Midbrain (tissue), 1 donor: ENCODE results near the gene RNU5D-1.
"Not testable (repeated sequence)": the region's sequence is repeated elsewhere in the genome, so short reads cannot be mapped to it uniquely, and the experiment has no call there.

ENCODE experiments used
- DNase-seq: peaks from one replicate; lab custom pipeline; 2025; lab: John Stamatoyannopoulos, UW

The RNU5D-1 gene

DNA sequence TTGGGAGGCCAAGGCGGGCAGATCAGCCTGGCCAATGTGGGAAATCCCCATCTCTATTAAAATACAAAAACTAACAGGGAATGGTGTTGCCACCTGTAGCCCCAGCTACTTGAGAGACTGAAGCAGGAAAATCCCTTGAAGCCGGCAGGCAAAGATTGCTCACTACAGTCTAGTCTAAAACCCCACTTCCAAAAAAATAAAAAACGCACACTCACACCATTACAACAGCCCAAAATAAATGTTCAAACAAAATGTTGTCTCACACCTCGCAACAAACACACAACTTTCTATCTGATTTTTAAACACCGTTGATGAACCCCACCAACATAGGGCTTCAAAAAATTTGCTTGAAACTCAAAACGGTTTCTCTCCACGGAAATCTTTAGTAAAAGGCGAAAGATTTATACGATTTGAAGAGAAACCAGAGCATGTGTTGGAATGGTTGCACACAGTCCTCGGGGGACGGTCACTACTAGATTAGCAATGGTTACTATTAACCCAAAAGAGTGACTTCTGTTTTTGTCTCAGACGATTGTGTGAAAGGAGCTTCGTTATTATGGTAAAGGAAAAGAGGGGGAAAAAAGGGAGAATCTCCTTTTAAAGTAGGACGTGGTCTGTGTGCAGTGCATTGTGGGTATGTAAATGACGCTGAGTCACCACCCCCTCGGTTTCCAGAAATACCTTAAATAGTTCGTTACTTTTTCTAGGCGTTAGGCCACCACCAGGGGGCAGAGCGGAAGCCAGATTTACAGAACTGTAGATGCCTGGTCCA lies at the start of gene RNU5D-1:
Gene RNU5D-1 (minus strand): TSS at position 430 of the 772 bp plus-strand sequence.
- peak; percentile 94 for DNase-seq

DNA sequence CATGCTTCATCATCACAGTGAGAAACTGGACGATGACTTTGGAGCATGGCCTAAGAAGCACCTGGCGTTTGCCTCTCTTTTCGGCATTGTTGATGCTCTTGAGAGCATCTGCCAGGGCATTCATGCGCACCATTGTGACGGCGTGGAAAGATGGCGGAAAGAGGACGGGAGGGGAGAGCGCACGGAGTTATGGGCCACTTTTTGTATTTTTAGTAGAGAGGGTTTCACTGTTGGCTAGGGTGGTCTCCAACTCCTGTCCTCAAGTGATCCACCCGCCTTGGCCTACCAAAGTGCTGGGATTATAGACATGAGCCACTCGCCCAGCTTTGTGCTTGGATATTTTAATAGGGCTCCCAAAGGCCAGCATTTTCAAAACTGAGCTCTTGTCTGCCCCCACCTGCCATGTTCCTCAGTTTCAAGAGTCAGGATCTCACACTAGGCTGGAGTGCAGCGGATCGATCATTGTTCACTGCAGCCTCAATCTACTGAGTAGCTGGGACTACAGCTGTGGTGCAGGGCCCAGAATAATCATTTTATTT lies 49.7 kb upstream of the RNU5D-1 start:
- DNase-seq, result no peak

DNA sequence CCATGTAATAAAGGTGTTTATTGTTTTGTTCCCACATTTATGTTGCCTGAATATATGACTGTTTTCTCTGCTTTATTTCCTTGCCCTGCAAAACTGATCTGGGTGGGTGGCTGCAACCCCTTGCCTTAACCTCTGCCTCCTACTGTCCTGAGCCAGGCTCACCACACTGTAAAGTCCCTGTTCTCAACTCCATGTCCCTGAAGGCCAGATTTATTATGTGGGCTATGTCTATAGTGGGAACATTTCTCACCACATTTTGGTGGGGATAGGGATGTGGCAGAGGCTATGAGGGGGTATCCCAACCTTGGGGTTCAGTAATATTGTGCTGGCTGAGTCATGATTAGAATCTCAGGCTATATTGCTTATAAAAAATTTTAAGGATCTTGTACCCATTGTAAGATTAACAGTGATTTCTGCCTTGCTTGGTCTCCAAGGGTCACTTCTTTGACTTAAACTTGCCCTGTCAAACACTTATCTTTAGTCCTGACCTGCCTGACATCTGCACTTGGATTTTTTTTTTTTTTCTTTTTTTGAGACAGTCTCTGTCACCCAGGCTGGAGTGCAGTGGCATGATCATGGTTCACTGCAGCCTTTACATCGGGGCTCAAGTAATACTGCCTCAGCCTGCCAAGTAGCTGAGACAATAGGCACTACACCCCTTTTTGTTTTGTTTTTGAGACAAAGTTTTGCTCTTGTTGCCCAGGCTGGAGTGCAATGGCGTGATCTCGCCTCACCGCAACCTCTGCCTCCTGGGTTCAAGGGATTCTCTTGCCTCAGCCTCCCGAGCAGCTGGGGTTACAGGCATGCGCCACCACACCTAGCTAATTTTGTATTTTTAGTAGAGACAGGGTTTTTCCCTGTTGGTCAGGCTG lies 48.0 kb upstream of the RNU5D-1 start:
- DNase-seq, result no peak

DNA sequence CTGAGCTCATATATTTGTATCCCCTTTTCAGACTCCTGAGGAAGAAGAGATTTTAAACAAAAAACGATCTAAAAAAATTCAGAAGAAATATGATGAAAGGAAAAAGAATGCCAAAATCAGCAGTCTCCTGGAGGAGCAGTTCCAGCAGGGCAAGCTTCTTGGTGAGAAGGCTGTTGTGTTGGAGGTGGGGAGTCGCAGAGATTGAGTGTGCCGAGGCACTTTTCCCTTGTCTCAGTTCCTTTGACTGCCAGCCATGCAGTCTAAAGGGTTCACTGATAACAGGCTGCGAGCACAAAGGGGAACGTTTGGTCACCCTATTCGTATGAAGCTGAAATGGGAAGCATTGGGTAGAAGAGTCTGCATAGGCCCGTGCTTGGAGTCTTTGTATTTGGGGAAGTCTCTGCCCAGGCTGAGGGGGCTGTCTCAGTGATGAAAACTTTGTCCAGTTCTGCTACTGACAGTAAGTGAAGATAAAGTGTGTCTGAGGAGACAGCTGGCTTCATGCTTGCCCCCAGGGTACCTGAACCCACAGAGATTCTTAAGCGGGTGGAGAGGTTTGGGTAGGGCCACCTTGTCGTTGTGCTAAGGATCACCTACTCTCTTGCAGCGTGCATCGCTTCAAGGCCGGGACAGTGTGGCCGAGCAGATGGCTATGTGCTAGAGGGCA lies 47.1 kb upstream of the RNU5D-1 start:
- DNase-seq, result no peak

DNA sequence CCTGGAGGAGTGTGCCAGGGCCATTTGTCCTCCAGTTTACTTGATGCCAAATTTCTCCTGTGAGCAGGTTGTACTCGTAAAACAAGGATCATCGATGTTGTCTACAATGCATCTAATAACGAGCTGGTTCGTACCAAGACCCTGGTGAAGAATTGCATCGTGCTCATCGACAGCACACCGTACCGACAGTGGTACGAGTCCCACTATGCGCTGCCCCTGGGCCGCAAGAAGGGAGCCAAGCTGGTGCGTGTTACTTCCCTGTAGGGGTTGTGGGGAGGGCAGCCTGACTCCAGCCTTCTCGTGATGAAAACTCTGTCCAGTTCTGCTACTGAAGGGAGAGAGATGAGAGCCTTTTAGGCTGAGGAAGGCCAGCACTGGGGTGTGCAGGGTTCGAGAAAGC lies 46.6 kb upstream of the RNU5D-1 start:
- no peak for DNase-seq

DNA sequence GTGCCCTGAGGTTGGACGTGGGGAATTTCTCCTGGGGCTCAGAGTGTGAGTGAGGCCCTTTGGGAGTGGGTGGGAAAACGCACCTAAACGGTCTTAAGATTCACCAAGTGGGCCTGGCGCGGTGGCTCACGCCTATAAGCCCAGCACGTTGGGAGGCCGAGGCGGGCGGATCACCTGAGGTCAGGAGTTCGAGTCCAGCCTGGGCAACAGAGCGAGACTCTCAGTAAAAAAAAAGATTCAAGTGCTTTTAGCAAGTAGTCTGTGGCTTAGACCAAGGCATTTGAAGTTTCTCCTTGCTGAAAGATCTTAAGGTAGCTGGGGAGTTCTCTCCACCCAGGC lies 45.7 kb upstream of the RNU5D-1 start:
- DNase-seq, result no peak

DNA sequence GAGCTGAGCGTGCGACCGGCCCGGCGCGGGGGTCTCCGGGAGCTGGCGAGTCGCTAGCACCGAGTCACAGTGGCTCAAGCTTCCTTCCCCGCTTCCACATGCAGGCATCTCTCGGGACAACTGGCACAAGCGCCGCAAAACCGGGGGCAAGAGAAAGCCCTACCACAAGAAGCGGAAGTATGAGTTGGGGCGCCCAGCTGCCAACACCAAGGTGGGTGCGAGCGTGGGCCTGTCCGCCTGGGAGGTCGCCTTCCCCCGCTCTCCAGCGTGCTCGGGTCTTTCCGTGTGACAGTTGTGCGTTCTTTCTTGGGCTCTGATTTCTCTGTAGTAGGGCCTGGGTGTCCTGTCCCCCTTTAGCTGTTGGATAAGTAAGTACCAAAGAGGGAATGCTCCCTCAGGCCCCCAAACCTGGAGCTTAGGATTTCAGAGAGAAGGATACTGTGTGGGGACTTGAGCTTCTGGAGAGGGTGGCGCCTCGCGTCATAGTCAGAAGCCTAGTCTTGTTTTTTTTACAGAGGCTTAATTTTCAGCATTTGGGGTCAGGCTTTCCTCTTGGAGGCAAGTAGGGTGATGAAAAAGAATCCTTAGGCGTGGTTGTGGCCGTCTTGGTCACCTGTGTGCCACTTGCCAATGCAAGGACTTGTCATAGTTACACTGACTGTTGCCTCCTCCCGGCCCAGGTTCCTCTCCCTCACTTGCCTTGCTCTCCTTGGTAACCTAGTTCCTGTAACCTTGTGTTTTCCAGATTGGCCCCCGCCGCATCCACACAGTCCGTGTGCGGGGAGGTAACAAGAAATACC lies 45.2 kb upstream of the RNU5D-1 start:
- no peak for DNase-seq

DNA sequence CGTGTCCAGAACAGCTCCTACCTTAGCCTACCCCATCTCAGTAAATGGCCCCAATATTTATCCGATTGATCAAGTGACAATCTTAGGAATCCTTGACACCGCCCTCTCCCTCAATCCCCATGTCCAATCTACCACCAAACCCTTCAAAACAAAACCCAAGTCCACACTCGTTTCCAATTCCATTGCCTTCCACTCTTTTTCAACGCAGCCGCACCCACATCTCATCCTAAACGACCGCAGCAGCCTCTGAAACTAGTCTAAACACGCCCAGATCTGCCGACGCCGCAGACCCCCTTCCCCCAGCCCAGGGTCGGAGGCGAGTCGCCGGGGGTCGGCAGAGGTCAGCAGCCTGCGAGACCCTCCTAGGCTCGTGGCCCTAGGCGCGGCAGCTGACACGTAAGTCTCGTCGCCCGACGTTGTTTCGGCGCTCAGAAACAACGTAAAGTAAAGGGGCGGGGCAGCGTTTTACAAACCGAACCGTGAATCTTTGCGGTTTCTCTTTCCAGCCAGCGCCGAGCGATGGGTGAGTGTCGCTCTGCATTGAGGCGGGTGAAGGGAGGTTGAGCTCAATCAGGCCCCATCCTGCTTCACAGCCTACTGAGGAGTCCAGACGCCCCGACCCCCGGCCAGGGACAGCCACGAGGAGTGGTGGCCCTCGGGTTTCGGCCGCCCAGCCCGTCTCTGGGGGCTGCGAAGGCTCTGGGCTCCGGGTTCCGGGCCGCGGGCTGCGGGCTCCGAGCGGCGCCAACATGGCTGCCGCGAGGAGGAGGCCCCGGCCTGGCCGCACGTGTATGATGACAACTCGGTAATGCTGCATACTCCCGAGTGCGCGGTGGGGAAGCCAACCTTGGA lies 44.3 kb upstream of the RNU5D-1 start, which contains the start of gene RPS8:
Gene RPS8 (plus strand): TSS at position 463 of the 852 bp plus-strand sequence. CDS start 57 bp downstream, at position 520.
- DNase-seq, result peak; percentile 93

DNA sequence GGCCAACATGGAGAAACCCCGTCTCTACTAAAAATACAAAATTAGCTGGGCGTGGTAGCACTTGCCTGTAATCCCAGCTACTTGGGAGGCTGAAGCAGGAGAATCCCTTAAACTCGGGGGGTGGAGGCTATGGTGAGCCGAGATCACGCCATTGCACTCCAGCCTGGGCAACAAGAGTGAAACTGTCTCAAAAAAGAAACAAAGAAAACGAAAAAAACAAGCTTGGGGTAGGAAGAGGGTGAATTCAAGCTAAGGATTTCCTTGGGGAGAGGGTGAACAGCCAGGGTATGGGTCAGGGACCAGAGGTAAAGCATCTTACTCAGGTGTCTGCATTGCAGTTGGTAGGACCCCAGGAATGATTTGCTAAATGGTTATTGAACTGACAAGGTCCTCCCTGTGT lies 35.5 kb upstream of the RNU5D-1 start:
- not testable (repeated sequence) for DNase-seq

DNA sequence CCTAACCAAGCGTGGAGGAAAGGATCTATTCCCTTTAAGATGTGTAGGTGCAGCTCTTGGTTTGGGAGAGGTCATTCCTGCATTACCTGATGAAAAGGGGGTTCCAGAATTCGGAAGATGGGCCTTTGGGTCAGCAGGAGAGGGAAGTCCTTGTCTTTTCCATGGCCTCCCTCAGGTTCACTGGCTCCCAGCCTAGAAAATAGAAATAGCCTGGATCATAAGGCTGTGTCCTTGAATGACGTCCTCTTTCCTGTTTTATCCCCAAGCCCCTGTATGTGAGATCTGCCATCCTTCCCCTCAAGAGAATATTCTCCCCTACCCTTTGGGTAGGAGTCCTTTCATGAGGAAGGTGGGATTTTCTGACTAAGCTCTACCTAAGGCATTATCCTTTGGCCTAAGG lies 29.9 kb upstream of the RNU5D-1 start:
- DNase-seq, result no peak

DNA sequence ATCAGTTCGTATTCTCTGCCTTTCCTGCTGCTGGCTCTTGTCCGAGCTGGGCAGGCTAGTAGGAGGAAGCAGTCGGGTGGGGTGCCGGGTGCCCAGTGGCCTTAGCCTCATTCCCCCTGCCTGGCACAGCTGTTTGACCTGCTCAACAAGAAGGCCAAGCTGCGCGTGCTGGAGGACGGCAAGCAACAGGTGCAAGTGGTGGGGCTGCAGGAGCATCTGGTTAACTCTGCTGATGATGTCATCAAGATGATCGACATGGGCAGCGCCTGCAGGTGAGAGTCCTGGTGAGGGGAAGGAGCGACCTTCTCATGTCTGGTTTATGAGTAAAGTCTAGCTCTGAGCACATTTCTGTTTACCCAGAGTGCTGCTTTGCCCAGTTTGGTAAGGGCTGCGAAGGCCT lies 28.1 kb upstream of the RNU5D-1 start:
- DNase-seq, result no peak

DNA sequence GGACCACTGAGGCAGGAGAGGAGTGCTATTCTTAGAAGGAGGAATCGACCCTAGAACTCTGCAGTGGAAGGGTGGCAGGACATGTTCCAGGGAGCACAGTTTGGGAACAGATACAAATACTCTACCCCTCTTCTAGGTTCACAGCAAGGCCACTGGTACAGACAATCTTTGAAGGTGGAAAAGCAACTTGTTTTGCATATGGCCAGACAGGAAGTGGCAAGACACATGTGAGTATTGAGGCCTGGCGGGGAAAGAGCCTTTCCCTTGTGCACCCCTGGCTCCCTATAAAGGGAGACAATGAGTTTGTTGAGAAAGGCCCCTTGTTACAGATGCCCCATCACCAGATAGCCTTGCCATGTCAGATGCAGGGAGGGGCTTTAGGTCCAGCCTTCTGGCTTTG lies 26.4 kb upstream of the RNU5D-1 start:
- DNase-seq, result no peak

DNA sequence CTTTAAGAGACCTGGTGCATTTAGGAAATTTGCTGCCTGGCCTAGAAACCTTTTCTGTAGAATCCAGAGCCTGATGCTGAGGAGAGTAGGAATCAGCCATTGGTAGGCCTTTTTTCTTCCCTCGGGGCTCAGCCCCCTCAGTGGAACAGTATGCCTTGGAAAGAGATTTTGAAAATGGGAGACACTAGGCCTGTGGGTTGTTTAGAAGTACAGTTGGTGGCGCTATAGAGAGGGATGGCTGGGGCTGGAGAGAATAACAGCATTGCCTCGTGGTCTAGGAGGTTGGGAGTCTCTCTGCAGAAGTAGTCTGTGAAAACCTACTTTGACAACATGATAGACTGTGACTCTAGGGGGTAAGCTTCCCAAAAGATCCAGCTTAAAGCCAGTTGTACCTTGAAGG lies 16.9 kb upstream of the RNU5D-1 start:
- DNase-seq, result no peak

DNA sequence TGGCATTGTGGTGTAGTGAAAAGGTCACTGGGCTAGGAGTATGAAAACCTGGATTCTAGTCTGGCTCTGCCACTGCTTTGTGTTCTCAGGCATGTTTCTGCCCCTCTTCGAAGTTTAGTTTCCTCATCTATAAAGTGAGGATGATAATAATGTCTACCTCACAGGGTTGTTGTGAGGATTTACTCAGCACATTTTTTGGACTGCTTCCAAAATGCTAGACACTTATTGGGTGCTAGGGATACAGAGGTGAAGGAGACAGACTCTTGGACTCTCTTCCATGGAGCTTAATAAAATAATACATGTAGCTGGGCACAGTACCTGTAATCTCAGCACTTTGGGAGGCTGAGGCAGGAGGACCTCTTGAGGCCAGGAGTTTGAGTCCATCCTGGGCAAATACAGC lies 12.2 kb upstream of the RNU5D-1 start:
- no peak for DNase-seq

DNA sequence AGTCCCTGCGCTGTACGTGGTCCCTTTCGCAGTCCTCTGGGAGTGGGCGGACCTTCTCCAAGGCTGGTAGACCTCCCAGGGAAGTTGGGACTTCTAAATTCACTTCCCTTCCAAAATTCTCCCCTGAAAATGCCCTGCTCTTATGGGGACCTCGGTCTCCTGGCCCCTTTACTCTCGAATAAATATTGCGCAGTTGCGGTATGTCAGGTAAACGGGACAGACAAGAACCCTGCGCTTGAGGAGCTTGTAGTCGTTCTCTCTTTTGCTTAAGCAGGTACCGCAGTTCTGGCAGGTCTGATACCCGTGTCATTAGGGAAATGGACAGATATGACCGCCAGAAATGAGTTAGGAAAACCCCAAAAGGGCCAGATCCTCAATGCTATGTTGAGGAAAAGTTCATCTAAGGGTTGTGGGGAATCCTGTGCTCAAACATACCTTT lies 9.2 kb upstream of the RNU5D-1 start:
- no peak for DNase-seq

DNA sequence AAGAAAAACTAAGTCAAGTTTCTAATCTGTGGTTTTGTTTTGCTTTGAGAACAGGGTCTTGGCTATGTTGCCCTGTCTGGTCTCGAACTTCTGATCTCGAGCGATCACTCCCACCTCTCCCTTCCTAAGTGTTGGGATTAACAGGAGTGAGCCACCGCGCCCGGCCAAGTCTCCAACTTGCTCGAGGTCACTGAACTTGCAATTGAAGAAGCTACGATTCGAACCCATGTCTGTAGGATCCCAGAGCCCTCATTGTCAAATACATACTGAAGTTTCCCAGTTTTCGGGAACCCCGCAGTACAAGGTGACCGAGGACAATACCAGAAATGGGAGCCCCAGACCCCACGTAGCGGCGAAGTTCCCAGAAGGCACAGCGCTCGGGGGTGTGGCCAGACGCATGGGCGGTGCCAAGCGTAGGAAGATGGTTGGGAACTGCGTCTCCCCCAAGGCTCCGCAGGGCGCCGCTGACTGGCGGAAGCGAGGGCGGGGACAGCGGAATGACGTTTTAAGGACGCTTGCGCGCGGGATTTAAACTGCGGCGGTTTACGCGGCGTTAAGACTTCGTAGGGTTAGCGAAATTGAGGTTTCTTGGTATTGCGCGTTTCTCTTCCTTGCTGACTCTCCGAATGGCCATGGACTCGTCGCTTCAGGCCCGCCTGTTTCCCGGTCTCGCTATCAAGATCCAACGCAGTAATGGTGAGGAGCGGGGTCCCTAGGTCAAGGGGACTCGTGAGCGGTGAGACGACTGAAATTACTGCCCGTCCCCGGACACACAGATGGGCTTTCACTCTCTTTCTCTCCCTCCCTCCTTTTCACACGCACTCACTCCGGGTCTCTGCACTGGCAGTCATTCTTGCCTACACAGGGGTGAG lies 8.6 kb upstream of the RNU5D-1 start, which contains the start of gene KIF2C:
Gene KIF2C (plus strand): TSS at position 531 of the 872 bp plus-strand sequence. CDS start 96 bp downstream, at position 627.
- peak; percentile 98 for DNase-seq

DNA sequence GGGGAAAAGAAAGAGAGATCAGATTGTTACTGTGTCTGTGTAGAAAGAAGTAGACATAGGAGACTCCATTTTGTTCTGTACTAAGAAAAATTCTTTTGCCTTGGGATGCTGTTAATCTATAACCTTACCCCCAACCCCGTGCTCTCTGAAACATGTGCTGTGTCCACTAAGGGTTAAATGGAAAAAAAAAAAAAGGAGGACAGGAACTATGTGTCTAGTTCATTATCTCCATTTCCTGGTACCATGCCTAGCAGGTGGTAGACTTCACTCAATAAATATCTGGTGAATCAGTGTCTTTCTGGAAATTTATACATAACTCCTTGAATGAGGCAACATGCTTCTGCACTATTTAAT lies 8.0 kb upstream of the RNU5D-1 start:
- not testable (repeated sequence) for DNase-seq

DNA sequence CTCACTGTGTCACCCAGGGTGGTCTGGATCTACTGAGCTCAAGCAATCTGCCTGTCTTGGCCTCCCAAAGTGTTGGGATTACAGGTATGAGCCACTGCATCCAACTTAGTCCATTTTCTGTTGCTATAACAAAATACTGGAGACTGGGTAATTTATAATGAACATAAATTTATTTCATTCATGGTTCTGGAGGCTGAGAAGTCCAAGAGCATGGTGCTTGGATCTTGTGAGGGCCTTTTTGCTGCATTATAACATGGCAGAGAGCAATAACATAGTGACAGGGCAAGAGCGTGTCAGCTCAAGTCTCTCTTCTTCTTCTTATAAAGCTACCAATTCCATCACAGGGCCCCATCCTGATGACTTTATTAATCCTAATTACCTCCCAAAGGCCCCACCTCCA lies 5.0 kb upstream of the RNU5D-1 start:
- no peak for DNase-seq

DNA sequence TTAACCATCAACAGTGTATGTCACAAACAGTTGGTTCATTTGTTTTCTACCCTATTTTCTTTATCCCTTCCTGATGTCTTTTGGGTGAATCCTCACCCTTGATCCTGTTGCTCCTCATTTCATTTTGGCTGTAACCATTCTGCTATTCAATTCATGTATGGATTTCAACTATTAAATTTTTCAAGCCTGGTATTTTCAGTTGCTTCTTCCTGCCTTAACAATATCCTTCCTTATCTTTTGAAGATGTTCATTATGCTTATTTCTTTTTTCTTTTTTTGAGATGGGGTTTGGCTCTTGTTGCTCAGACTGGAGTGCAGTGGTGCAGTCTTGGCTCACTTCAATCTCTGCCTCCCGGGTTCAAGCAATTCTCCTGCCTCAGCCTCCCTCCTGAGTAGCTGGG lies 2.8 kb upstream of the RNU5D-1 start:
- no peak for DNase-seq
